HepG2 (cell line): ENCODE results near the gene IFNLR1. TPM values are rescaled to one million over a fixed set of nuclear protein-coding genes. Genes with fewer than 3 reads are reported as not detected.

ENCODE experiments used
- AKAP8 ChIP-seq: sonication (generic); formaldehyde crosslinking; IDR thresholded peaks from 2 replicates; pipeline ENCODE4 v1.5.1; 2020; ENCODE audit warnings: mild to moderate bottlenecking, missing genetic modification reagents
- CAMTA2 ChIP-seq: sonication (generic); formaldehyde crosslinking; IDR thresholded peaks from 2 replicates; pipeline ENCODE4 v1.4.0; 2020; ENCODE audit warnings: mild to moderate bottlenecking, missing genetic modification reagents, borderline replicate concordance
- CEBPB ChIP-seq: IDR thresholded peaks from 2 replicates; pipeline ENCODE4 v1.6.1; 2011; ENCODE audit warnings: low read depth, low read length, improper control_type of control experiment, borderline replicate concordance
- CHD2 ChIP-seq: IDR thresholded peaks from 2 replicates; pipeline ENCODE4 v1.6.1; 2011; ENCODE audit warnings: low read depth, low read length, improper control_type of control experiment
- DMAP1 ChIP-seq: IDR thresholded peaks from 2 replicates; pipeline ENCODE4 v1.6.1; 2016
- FOXC1 ChIP-seq: sonication (generic); formaldehyde crosslinking; IDR thresholded peaks from 2 replicates; pipeline ENCODE4 v1.8.0; 2022; ENCODE audit warnings: mild to moderate bottlenecking, missing genetic modification reagents, borderline replicate concordance
- GRHL1 ChIP-seq: sonication (generic); formaldehyde crosslinking; conservative IDR thresholded peaks from 2 replicates; pipeline ENCODE4 v1.8.0; 2022; ENCODE audit warnings: missing genetic modification reagents
- HMG20B ChIP-seq: conservative IDR thresholded peaks from 2 replicates; pipeline ENCODE4 v1.6.1; 2016; ENCODE audit warnings: missing genetic modification reagents, missing compliant biosample characterization
- KAT7 ChIP-seq: IDR thresholded peaks from 2 replicates; pipeline ENCODE4 v1.6.1; 2018; ENCODE audit warnings: borderline replicate concordance, missing compliant biosample characterization
- MXI1 ChIP-seq: IDR thresholded peaks from 3 replicates; pipeline ENCODE4 v1.6.1; 2012; ENCODE audit warnings: low read depth, low read length, inconsistent platforms, borderline replicate concordance
- SP1 ChIP-seq, 2 experiments: fragments of 450-650 bp in 1 of 2; sonication (generic) in 1 of 2; formaldehyde crosslinking in 1 of 2; IDR thresholded peaks; 2 replicates each; pipeline versions ENCODE4 v1.4.0 to v1.6.1; 2016 to 2020; ENCODE audit warnings: missing genetic modification reagents in 1 of 2
- TBX2 ChIP-seq: sonication (generic); formaldehyde crosslinking; IDR thresholded peaks from 2 replicates; pipeline ENCODE4 v1.5.0; 2020; ENCODE audit warnings: missing genetic modification reagents, mild to moderate bottlenecking, borderline replicate concordance
- ZBTB21 ChIP-seq: sonication (generic); formaldehyde crosslinking; IDR thresholded peaks from 2 replicates; pipeline ENCODE4 v1.4.0; 2020; ENCODE audit warnings: missing genetic modification reagents
- ZFP82 ChIP-seq: sonication (generic); formaldehyde crosslinking; IDR thresholded peaks from 2 replicates; pipeline ENCODE4 v1.5.1; 2020; ENCODE audit warnings: mild to moderate bottlenecking, missing genetic modification reagents, borderline replicate concordance
- ZFX ChIP-seq: sonication (generic); formaldehyde crosslinking; IDR thresholded peaks from 2 replicates; pipeline ENCODE4 v1.4.0; 2020; ENCODE audit warnings: mild to moderate bottlenecking, low read depth, missing genetic modification reagents, moderate library complexity
- ZNF790 ChIP-seq: sonication (generic); formaldehyde crosslinking; IDR thresholded peaks from 2 replicates; pipeline ENCODE4 v1.8.0; 2022; ENCODE audit warnings: missing genetic modification reagents, mild to moderate bottlenecking, borderline replicate concordance
- polyA plus RNA-seq, 8 experiments: library from polyadenylated mRNA; depleted of rRNA in 3 of 8; stranded (reverse) in 7 of 8; unstranded in 1 of 8; fragments of >200 nt; fragmentation: Illumina TruSeq in 4 of 8; extraction: Trizol in 4 of 8; gene quantifications; 2 replicates each; pipeline versions ENCODE4 v1.2.1 to v1.2.3, GENCODE V29; 2011 to 2016; ENCODE audit warnings: low read depth in 4 of 8, missing spikeins in 1 of 8, mixed read lengths in 1 of 8; ENCODE audit not compliant: insufficient read depth in 1 of 8
- total RNA-seq, 5 experiments: library from RNA; depleted of rRNA; stranded (reverse); fragments of >200 nt; fragmentation: Illumina TruSeq; extraction: Trizol; gene quantifications; 2 replicates each; pipeline ENCODE4 v1.2.3, GENCODE V29; 2016; ENCODE audit warnings: low read depth in 1 of 5
- TF ChIP-seq, protein P1 (sequence below): IDR thresholded peaks from 2 replicates; pipeline ENCODE4 v1.6.1; 2012; ENCODE audit warnings: low read length, improper control_type of control experiment
- TF ChIP-seq, protein P2 (sequence below): sonication (generic); formaldehyde crosslinking; IDR thresholded peaks from 2 replicates; pipeline ENCODE4 v1.4.0; 2020; ENCODE audit warnings: missing genetic modification reagents
- TF ChIP-seq, protein P3 (sequence below): sonication (generic); formaldehyde crosslinking; IDR thresholded peaks from 2 replicates; pipeline ENCODE4 v1.4.0; 2020; ENCODE audit warnings: mild to moderate bottlenecking, missing genetic modification reagents
- TF ChIP-seq, protein P4 (sequence below): IDR thresholded peaks from 2 replicates; pipeline ENCODE4 v1.6.1; 2016; ENCODE audit warnings: low read depth, borderline replicate concordance

IFNLR1 gene
- total and polyA plus RNA-seq, 2 of the 13 experiments (the other 11 are each of a cell fraction or from before 2014, with no cell fraction given): 3.8 to 8.5 TPM

- TF ChIP-seq, protein P1, sequence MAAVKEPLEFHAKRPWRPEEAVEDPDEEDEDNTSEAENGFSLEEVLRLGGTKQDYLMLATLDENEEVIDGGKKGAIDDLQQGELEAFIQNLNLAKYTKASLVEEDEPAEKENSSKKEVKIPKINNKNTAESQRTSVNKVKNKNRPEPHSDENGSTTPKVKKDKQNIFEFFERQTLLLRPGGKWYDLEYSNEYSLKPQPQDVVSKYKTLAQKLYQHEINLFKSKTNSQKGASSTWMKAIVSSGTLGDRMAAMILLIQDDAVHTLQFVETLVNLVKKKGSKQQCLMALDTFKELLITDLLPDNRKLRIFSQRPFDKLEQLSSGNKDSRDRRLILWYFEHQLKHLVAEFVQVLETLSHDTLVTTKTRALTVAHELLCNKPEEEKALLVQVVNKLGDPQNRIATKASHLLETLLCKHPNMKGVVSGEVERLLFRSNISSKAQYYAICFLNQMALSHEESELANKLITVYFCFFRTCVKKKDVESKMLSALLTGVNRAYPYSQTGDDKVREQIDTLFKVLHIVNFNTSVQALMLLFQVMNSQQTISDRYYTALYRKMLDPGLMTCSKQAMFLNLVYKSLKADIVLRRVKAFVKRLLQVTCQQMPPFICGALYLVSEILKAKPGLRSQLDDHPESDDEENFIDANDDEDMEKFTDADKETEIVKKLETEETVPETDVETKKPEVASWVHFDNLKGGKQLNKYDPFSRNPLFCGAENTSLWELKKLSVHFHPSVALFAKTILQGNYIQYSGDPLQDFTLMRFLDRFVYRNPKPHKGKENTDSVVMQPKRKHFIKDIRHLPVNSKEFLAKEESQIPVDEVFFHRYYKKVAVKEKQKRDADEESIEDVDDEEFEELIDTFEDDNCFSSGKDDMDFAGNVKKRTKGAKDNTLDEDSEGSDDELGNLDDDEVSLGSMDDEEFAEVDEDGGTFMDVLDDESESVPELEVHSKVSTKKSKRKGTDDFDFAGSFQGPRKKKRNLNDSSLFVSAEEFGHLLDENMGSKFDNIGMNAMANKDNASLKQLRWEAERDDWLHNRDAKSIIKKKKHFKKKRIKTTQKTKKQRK: no peak
- TF ChIP-seq ZNF790 (CRISPR knock-in tag) (no peak), CAMTA2 (CRISPR knock-in tag) (no peak), SP1 (IDR thresholded peaks at IDR 0.05) (no peak), SP1 (CRISPR knock-in tag; IDR thresholded peaks at IDR 0.05) (no peak), AKAP8 (CRISPR knock-in tag) (no peak; the same call in 1 of the 2 replicates), ZFX (CRISPR knock-in tag) (no peak), FOXC1 (CRISPR knock-in tag) (peak; percentile 77; the same call in 1 of the 2 replicates), DMAP1 (CRISPR knock-in tag) (no peak; the same call in 1 of the 2 replicates), ZBTB21 (peak; percentile 41; the same call in 1 of the 2 replicates), GRHL1 (CRISPR knock-in tag) (no peak), MXI1 (no peak), HMG20B (CRISPR knock-in tag) (no peak; the same call in 1 of the 2 replicates), ZFP82 (CRISPR knock-in tag) (peak; percentile 39; the same call in 1 of the 2 replicates), CEBPB (no peak), KAT7 (no peak), CHD2 (no peak), TBX2 (peak; percentile 97)
- TF ChIP-seq, protein P2, sequence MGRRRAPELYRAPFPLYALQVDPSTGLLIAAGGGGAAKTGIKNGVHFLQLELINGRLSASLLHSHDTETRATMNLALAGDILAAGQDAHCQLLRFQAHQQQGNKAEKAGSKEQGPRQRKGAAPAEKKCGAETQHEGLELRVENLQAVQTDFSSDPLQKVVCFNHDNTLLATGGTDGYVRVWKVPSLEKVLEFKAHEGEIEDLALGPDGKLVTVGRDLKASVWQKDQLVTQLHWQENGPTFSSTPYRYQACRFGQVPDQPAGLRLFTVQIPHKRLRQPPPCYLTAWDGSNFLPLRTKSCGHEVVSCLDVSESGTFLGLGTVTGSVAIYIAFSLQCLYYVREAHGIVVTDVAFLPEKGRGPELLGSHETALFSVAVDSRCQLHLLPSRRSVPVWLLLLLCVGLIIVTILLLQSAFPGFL (CRISPR knock-in tag): no peak
- TF ChIP-seq, protein P3, sequence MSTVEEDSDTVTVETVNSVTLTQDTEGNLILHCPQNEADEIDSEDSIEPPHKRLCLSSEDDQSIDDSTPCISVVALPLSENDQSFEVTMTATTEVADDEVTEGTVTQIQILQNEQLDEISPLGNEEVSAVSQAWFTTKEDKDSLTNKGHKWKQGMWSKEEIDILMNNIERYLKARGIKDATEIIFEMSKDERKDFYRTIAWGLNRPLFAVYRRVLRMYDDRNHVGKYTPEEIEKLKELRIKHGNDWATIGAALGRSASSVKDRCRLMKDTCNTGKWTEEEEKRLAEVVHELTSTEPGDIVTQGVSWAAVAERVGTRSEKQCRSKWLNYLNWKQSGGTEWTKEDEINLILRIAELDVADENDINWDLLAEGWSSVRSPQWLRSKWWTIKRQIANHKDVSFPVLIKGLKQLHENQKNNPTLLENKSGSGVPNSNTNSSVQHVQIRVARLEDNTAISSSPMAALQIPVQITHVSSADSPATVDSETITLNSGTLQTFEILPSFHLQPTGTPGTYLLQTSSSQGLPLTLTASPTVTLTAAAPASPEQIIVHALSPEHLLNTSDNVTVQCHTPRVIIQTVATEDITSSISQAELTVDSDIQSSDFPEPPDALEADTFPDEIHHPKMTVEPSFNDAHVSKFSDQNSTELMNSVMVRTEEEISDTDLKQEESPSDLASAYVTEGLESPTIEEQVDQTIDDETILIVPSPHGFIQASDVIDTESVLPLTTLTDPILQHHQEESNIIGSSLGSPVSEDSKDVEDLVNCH: no peak
- TF ChIP-seq, protein P4, sequence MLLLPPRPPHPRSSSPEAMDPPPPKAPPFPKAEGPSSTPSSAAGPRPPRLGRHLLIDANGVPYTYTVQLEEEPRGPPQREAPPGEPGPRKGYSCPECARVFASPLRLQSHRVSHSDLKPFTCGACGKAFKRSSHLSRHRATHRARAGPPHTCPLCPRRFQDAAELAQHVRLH (CRISPR knock-in tag): peak; percentile 40; the same call in 1 of the 2 replicates
Measured at GRCh38 chr1:24118410-24119242, 68.5 kb downstream of the IFNLR1 start (continued).
